Osteoblast (primary cell): ENCODE results near the gene DOCK1. TPM values are rescaled to one million over a fixed set of nuclear protein-coding genes. Genes with fewer than 3 reads are reported as not detected.

Experiments
- DNase-seq: peaks from one replicate; pipeline ENCODE4 v3.0.0; 2011; ENCODE audit warnings: low spot score, mixed read lengths; ENCODE audit not compliant: insufficient read length; ENCODE audit errors: missing footprints
- H2AFZ ChIP-seq: 2 replicates; pipeline ENCODE4 v1.6.0; 2011; ENCODE audit warnings: mild to moderate bottlenecking, low read length
- H3K27ac ChIP-seq: 2 replicates; pipeline ENCODE4 v1.5.1; 2011; ENCODE audit warnings: mild to moderate bottlenecking, low read depth, low read length, moderate library complexity
- H3K27me3 ChIP-seq: 2 replicates; pipeline ENCODE4 v1.6.0; 2012; ENCODE audit warnings: mild to moderate bottlenecking, control low read depth, inconsistent platforms, low read length, moderate library complexity; ENCODE audit not compliant: insufficient read depth
- H3K36me3 ChIP-seq: 2 replicates; pipeline ENCODE4 v1.5.1; 2011; ENCODE audit warnings: mild to moderate bottlenecking, low read length, control low read depth, moderate library complexity; ENCODE audit not compliant: insufficient read depth
- H3K4me1 ChIP-seq: 2 replicates; pipeline ENCODE4 v1.5.1; 2011; ENCODE audit warnings: mild to moderate bottlenecking, low read length, control low read depth, moderate library complexity; ENCODE audit not compliant: insufficient read depth
- H3K4me2 ChIP-seq: 2 replicates; pipeline ENCODE4 v1.6.0; 2011; ENCODE audit warnings: mild to moderate bottlenecking, low read length; ENCODE audit not compliant: insufficient read depth
- H3K4me3 ChIP-seq: fragments of 200-600 bp; sonication (generic); 3 replicates; pipeline ENCODE4 v1.5.1; 2012; ENCODE audit warnings: mild to moderate bottlenecking, low read length, inconsistent platforms; ENCODE audit not compliant: insufficient read depth
- H3K79me2 ChIP-seq: 2 replicates; pipeline ENCODE4 v1.6.0; 2012; ENCODE audit warnings: mild to moderate bottlenecking, low read length, control low read depth, inconsistent platforms; ENCODE audit not compliant: insufficient read depth
- H3K9me3 ChIP-seq: 2 replicates; pipeline ENCODE4 v1.5.1; 2011; ENCODE audit warnings: low read depth, low read length, control low read depth
- H4K20me1 ChIP-seq: 2 replicates; pipeline ENCODE4 v1.6.0; 2012; ENCODE audit warnings: mild to moderate bottlenecking, low read length, control low read depth; ENCODE audit not compliant: insufficient read depth
- CTCF ChIP-seq: IDR thresholded peaks from 2 replicates; pipeline ENCODE4 v1.5.1; 2011; ENCODE audit warnings: mild to moderate bottlenecking, low read depth, low read length, moderate library complexity; ENCODE audit errors: extremely low read depth
- total RNA-seq: library from RNA; depleted of rRNA; stranded (reverse); fragments of >200 nt; gene quantifications from 2 replicates; pipeline ENCODE4 v1.2.3, GENCODE V29; 2012

Gene DOCK1
- total RNA-seq, 1 donor, result 80.3 TPM

- Histone ChIP-seq H3K4me2 (no peak overlapping the region), H2AFZ (no peak overlapping the region), H3K27ac (no peak overlapping the region), H3K79me2 (no peaks in the 10 kb centered on the region), H4K20me1 (peaks cover 28% of the 10 kb centered on the region), H3K36me3 (no peaks in the 10 kb centered on the region), H3K9me3 (no peaks in the 10 kb centered on the region), H3K4me3 (no peak overlapping the region), H3K4me1 (no peaks in the 10 kb centered on the region), H3K27me3 (no peaks in the 10 kb centered on the region)
- no peak for DNase-seq
- TF ChIP-seq CTCF, result no peak
These were observed 394.9 kb downstream of the DOCK1 start for GRCh38 chr10:127299956-127300689.

GRCh38 chr10:127300868-127301321 is 395.7 kb downstream of the DOCK1 start:
- TF ChIP-seq CTCF, result no peak
- Histone ChIP-seq H4K20me1 (peaks cover 28% of the 10 kb centered on the region), H2AFZ (no peak overlapping the region), H3K27ac (no peak overlapping the region), H3K4me3 (no peak overlapping the region), H3K4me2 (no peak overlapping the region), H3K4me1 (no peaks in the 10 kb centered on the region), H3K27me3 (no peaks in the 10 kb centered on the region), H3K36me3 (no peaks in the 10 kb centered on the region), H3K9me3 (no peaks in the 10 kb centered on the region), H3K79me2 (no peaks in the 10 kb centered on the region)
- DNase-seq, result no peak

GRCh38 chr10:127302343-127302742 is 397.1 kb downstream of the DOCK1 start:
- Histone ChIP-seq H3K27ac (no peak overlapping the region), H3K36me3 (no peaks in the 10 kb centered on the region), H3K4me1 (no peaks in the 10 kb centered on the region)

More at GRCh38 chr10:127302343-127302742, 397.1 kb downstream of the DOCK1 start:
- H3K4me2 ChIP-seq, result no peak overlapping the region
- H2AFZ ChIP-seq, result no peak overlapping the region
- no peaks in the 10 kb centered on the region for H3K9me3 ChIP-seq
- H3K4me3 ChIP-seq, result no peak overlapping the region
- DNase-seq, result no peak
- no peak for TF ChIP-seq CTCF
- no peaks in the 10 kb centered on the region for H3K27me3 ChIP-seq
- H3K79me2 ChIP-seq, result no peaks in the 10 kb centered on the region
- peaks cover 22% of the 10 kb centered on the region for H4K20me1 ChIP-seq
